ENCODE data around the gene LRRFIP1. TPM values are rescaled to one million over a fixed set of nuclear protein-coding genes. Genes with fewer than 3 reads are reported as not detected.

The LRRFIP1 gene
- total and polyA plus RNA-seq, 10 of the 15 experiments (the other 5 are each of a cell fraction or from before 2014, with no cell fraction given), result 36.2 to 120 (median 74.3) TPM

GRCh38 chr2:237823544-237823943 lies 196.2 kb downstream of the LRRFIP1 start:
- in situ Hi-C loops (cut with MboI) (no loop called here), intact Hi-C loops (cut with micrococcal nuclease; ENCODE audit: unreplicated experiment) (no loop called here)
- ChIA-PET POLR2A (interaction anchor here (0.6 kb wide), 1 partner anchor 58 kb away, joined by 4 read pairs; no protein-coding TSS in a partner anchor), CTCF (no interaction called here), RAD21 (ENCODE audit: unreplicated experiment) (no interaction called here), SMC1A (ENCODE audit: uncharacterized antibody, unreplicated experiment) (no interaction called here)
- Histone ChIP-seq H4K20me1 (ENCODE audit: control insufficient read depth, insufficient read depth) (no peaks in the 10 kb centered on the region), H3K27ac (ENCODE audit: control insufficient read depth, insufficient read depth) (no peak overlapping the region), H2AFZ (ENCODE audit: control insufficient read depth, low read depth, low read length) (no peak overlapping the region), H3K4me3 (no peak overlapping the region), H3K79me2 (ENCODE audit: control insufficient read depth, insufficient read depth, low read length) (no peaks in the 10 kb centered on the region), H3K27me3 (replicated peaks in 1 of 2; ENCODE audit: control insufficient read depth in 2 of 2, insufficient read depth in 2 of 2, low read length in 1 of 2) (no peaks in the 10 kb centered on the region), H3K9ac (ENCODE audit: control insufficient read depth, insufficient read depth, low read length) (no peak overlapping the region), H3K4me1 (ENCODE audit: control insufficient read depth, insufficient read depth, low read length) (no peaks in the 10 kb centered on the region; the same call in 1 of the 2 replicates), H3K9me3 (replicated peaks; ENCODE audit: control insufficient read depth, insufficient read depth, low read length) (no peaks in the 10 kb centered on the region), H3K4me2 (ENCODE audit: control insufficient read depth, insufficient read depth) (no peak overlapping the region), H3K36me3 (ENCODE audit: control insufficient read depth in 2 of 2, insufficient read depth in 2 of 2, low read length in 1 of 2) (no peaks in the 10 kb centered on the region)
- ATAC-seq (no peak), FAIRE-seq (no peak), DNase-seq (ENCODE audit: low read depth, low spot score) (no peak)
- WGBS (ENCODE audit: insufficient coverage, insufficient replicate concordance, low lambda C conversion rate, missing lambda C conversion rate), result 97% methylated on average over 2 of the region's 2 CpGs
- TF ChIP-seq RELB (IDR thresholded peaks at IDR 0.05; ENCODE audit: low read depth) (no peak), NFIC (IDR thresholded peaks at IDR 0.05; ENCODE audit: low read depth, low read length) (no peak)
- no TSS peak for BruUV-seq (replicated peaks)

DNA sequence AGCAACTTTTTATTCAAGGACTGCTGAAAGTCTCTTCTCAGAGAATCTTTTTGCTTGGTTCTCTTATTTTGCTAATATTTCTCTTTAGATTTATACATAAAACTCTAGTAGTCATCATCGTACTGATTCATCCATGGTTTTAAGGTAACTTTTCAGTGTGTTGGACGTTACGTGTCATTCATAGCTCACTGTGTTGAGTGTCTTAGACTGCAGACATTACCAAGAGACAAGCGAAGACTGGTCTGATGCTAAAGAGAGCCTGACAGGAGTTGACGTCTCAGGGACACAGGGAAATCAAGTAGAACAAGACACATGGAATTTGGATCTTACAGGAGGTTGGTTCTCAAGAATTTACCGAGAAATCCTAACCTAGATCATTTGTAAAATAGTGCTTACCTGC lies 196.7 kb downstream of the LRRFIP1 start:
- RAD21 ChIA-PET (ENCODE audit: unreplicated experiment), result no interaction called here
- H3K4me2 ChIP-seq (ENCODE audit: control insufficient read depth, insufficient read depth), result no peak overlapping the region
- ATAC-seq, result no peak

More for the DNA sequence above, 196.7 kb downstream of the LRRFIP1 start:
- no peaks in the 10 kb centered on the region for H3K9me3 ChIP-seq (replicated peaks; ENCODE audit: control insufficient read depth, insufficient read depth, low read length)
- no peak overlapping the region for H2AFZ ChIP-seq (ENCODE audit: control insufficient read depth, low read depth, low read length)
- ChIA-PET POLR2A (interaction anchor here (0.6 kb wide), 1 partner anchor 59 kb away, joined by 4 read pairs; no protein-coding TSS in a partner anchor), CTCF (no interaction called here), SMC1A (ENCODE audit: uncharacterized antibody, unreplicated experiment) (no interaction called here)
- 72% methylated on average over 6 of the region's 6 CpGs for WGBS (ENCODE audit: insufficient coverage, insufficient replicate concordance, low lambda C conversion rate, missing lambda C conversion rate)
- DNase-seq (ENCODE audit: low read depth, low spot score) (no peak), FAIRE-seq (no peak)
- in situ Hi-C loops (cut with MboI) (no loop called here), intact Hi-C loops (cut with micrococcal nuclease; ENCODE audit: unreplicated experiment) (no loop called here)
- H3K27me3 ChIP-seq (replicated peaks in 1 of 2; ENCODE audit: control insufficient read depth in 2 of 2, insufficient read depth in 2 of 2, low read length in 1 of 2), result no peaks in the 10 kb centered on the region
- no TSS peak for BruUV-seq (replicated peaks)
- H3K4me3 ChIP-seq, result no peak overlapping the region
- H3K36me3 ChIP-seq (ENCODE audit: control insufficient read depth in 2 of 2, insufficient read depth in 2 of 2, low read length in 1 of 2), result no peaks in the 10 kb centered on the region
- H3K79me2 ChIP-seq (ENCODE audit: control insufficient read depth, insufficient read depth, low read length), result no peaks in the 10 kb centered on the region
- H3K9ac ChIP-seq (ENCODE audit: control insufficient read depth, insufficient read depth, low read length), result no peak overlapping the region
- H3K4me1 ChIP-seq (ENCODE audit: control insufficient read depth, insufficient read depth, low read length), result no peaks in the 10 kb centered on the region; the same call in 1 of the 2 replicates
- no peak for TF ChIP-seq MYC (IDR thresholded peaks at IDR 0.05; ENCODE audit: insufficient read depth, insufficient read length, insufficient replicate concordance, low read length, severe bottlenecking)
- TF ChIP-seq, protein P1, sequence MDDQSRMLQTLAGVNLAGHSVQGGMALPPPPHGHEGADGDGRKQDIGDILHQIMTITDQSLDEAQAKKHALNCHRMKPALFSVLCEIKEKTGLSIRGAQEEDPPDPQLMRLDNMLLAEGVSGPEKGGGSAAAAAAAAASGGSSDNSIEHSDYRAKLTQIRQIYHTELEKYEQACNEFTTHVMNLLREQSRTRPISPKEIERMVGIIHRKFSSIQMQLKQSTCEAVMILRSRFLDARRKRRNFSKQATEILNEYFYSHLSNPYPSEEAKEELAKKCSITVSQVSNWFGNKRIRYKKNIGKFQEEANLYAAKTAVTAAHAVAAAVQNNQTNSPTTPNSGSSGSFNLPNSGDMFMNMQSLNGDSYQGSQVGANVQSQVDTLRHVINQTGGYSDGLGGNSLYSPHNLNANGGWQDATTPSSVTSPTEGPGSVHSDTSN (IDR thresholded peaks at IDR 0.05; ENCODE audit: insufficient replicate concordance, low read depth, low read length), result no peak
- TF ChIP-seq RAD51 (IDR thresholded peaks at IDR 0.05), result no peak
- no peak for TF ChIP-seq EZH2 (IDR thresholded peaks at IDR 0.05; ENCODE audit: borderline replicate concordance, control insufficient read depth, low read depth, low read length)
- TF ChIP-seq GABPA (IDR thresholded peaks at IDR 0.05; ENCODE audit: low read depth), result no peak
- TF ChIP-seq NR2F1 (conservative IDR thresholded peaks at IDR 0.05), result no peak
- TF ChIP-seq CEBPB (IDR thresholded peaks at IDR 0.05; ENCODE audit: borderline replicate concordance in 1 of 2, low read depth in 2 of 2, low read length in 2 of 2), result no peak
- no peak for TF ChIP-seq RUNX3 (IDR thresholded peaks at IDR 0.05; ENCODE audit: low read length)
- no peak for TF ChIP-seq NRF1 (conservative IDR thresholded peaks at IDR 0.05; ENCODE audit: low read depth, low read length)
- TF ChIP-seq SMC3 (IDR thresholded peaks at IDR 0.05; ENCODE audit: borderline replicate concordance, low read length), result no peak
- TF ChIP-seq POLR2AphosphoS5 (IDR thresholded peaks at IDR 0.05; ENCODE audit: low read length), result no peak
- TF ChIP-seq NR2C2 (IDR thresholded peaks at IDR 0.05; ENCODE audit: borderline replicate concordance, control insufficient read depth, insufficient read length, low read depth), result no peak
- TF ChIP-seq SRF (IDR thresholded peaks at IDR 0.05; ENCODE audit: low read depth in 2 of 2, low read length in 2 of 2), result no peak
- TF ChIP-seq HDAC2 (IDR thresholded peaks at IDR 0.05), result no peak
- no peak for TF ChIP-seq ESRRA (IDR thresholded peaks at IDR 0.05; ENCODE audit: low read length)
- H3K27ac ChIP-seq (ENCODE audit: control insufficient read depth, insufficient read depth), result no peak overlapping the region
- H4K20me1 ChIP-seq (ENCODE audit: control insufficient read depth, insufficient read depth), result no peaks in the 10 kb centered on the region

Measured in GM12878 (cell line).